Measurements from ENCODE around the gene RIPOR2.
A peak's percentile ranks its signal among the peaks of the same experiment; 100 is the strongest.

The RIPOR2 gene

GRCh38 chr6:24906314-24906713 is 29.4 kb downstream of the RIPOR2 start:
- Mint-ChIP-seq H3K27ac (peak overlapping the region; percentile 99), H3K9me3 (no peaks in the 10 kb centered on the region), H3K36me3 (peaks cover 28% of the 10 kb centered on the region), H3K4me1 (peaks cover 93% of the 10 kb centered on the region), H3K27me3 (no peaks in the 10 kb centered on the region), H3K4me3 (peak overlapping the region; percentile 56)

- peaks cover 29% of the 10 kb centered on the region for H3K36me3 Mint-ChIP-seq
- peaks cover 96% of the 10 kb centered on the region for H3K4me1 Mint-ChIP-seq
- no peaks in the 10 kb centered on the region for H3K9me3 Mint-ChIP-seq
- peak overlapping the region; percentile 99 for H3K27ac Mint-ChIP-seq
- H3K4me3 Mint-ChIP-seq = no peak overlapping the region
- H3K27me3 Mint-ChIP-seq = no peaks in the 10 kb centered on the region
These were observed 30.3 kb downstream of the RIPOR2 start for GRCh38 chr6:24905483-24905882.

GRCh38 chr6:24903681-24904080 is 32.1 kb downstream of the RIPOR2 start:
- Mint-ChIP-seq H3K27me3 (no peaks in the 10 kb centered on the region), H3K9me3 (no peaks in the 10 kb centered on the region), H3K4me3 (no peak overlapping the region), H3K27ac (peak overlapping the region; percentile 82), H3K36me3 (peaks cover 29% of the 10 kb centered on the region), H3K4me1 (peaks cover 93% of the 10 kb centered on the region)

- H3K4me3 Mint-ChIP-seq = peak overlapping the region; percentile 54
- peaks cover 93% of the 10 kb centered on the region for H3K4me1 Mint-ChIP-seq
- H3K9me3 Mint-ChIP-seq = no peaks in the 10 kb centered on the region
- H3K27ac Mint-ChIP-seq = peak overlapping the region; percentile 93
- no peaks in the 10 kb centered on the region for H3K27me3 Mint-ChIP-seq
- H3K36me3 Mint-ChIP-seq = peaks cover 29% of the 10 kb centered on the region
These were observed 33.0 kb downstream of the RIPOR2 start for GRCh38 chr6:24902782-24903181.

- Mint-ChIP-seq H3K27ac (peak overlapping the region; percentile 91), H3K27me3 (no peaks in the 10 kb centered on the region), H3K36me3 (peaks cover 25% of the 10 kb centered on the region), H3K4me1 (peaks cover 93% of the 10 kb centered on the region), H3K4me3 (peak overlapping the region; percentile 59), H3K9me3 (no peaks in the 10 kb centered on the region)
These were observed 33.9 kb downstream of the RIPOR2 start for GRCh38 chr6:24901698-24902328.

- H3K27me3 Mint-ChIP-seq = no peaks in the 10 kb centered on the region
- peak overlapping the region; percentile 59 for H3K4me3 Mint-ChIP-seq
- no peaks in the 10 kb centered on the region for H3K9me3 Mint-ChIP-seq
- peaks cover 21% of the 10 kb centered on the region for H3K36me3 Mint-ChIP-seq
- peak overlapping the region; percentile 91 for H3K27ac Mint-ChIP-seq
- H3K4me1 Mint-ChIP-seq = peaks cover 92% of the 10 kb centered on the region
These were observed 34.7 kb downstream of the RIPOR2 start for GRCh38 chr6:24900917-24901697.

GRCh38 chr6:24899997-24900325 is 35.8 kb downstream of the RIPOR2 start:
- H3K27me3 Mint-ChIP-seq = no peaks in the 10 kb centered on the region
- H3K27ac Mint-ChIP-seq = peak overlapping the region; percentile 98
- H3K36me3 Mint-ChIP-seq = peaks cover 20% of the 10 kb centered on the region
- peaks cover 89% of the 10 kb centered on the region for H3K4me1 Mint-ChIP-seq
- no peaks in the 10 kb centered on the region for H3K9me3 Mint-ChIP-seq
- peak overlapping the region; percentile 79 for H3K4me3 Mint-ChIP-seq

GRCh38 chr6:24899136-24899996 is 36.4 kb downstream of the RIPOR2 start:
- Mint-ChIP-seq H3K9me3 (no peaks in the 10 kb centered on the region), H3K27ac (peak overlapping the region; percentile 98), H3K27me3 (no peaks in the 10 kb centered on the region), H3K36me3 (peaks cover 18% of the 10 kb centered on the region), H3K4me3 (peak overlapping the region; percentile 79), H3K4me1 (peaks cover 89% of the 10 kb centered on the region)

GRCh38 chr6:24898676-24899075 is 37.1 kb downstream of the RIPOR2 start:
- Mint-ChIP-seq H3K27me3 (no peaks in the 10 kb centered on the region), H3K4me1 (peaks cover 89% of the 10 kb centered on the region), H3K9me3 (no peaks in the 10 kb centered on the region), H3K27ac (peak overlapping the region; percentile 98), H3K36me3 (peaks cover 13% of the 10 kb centered on the region), H3K4me3 (peak overlapping the region; percentile 79)

GRCh38 chr6:24897186-24897585 is 38.6 kb downstream of the RIPOR2 start:
- Mint-ChIP-seq H3K27me3 (no peaks in the 10 kb centered on the region), H3K27ac (peak overlapping the region; percentile 84), H3K4me3 (no peak overlapping the region), H3K9me3 (no peaks in the 10 kb centered on the region), H3K36me3 (peaks cover 11% of the 10 kb centered on the region), H3K4me1 (peaks cover 91% of the 10 kb centered on the region)

GRCh38 chr6:24893342-24893850 is 42.4 kb downstream of the RIPOR2 start:
- Mint-ChIP-seq H3K4me3 (peak overlapping the region; percentile 8), H3K36me3 (peaks cover 10% of the 10 kb centered on the region), H3K27ac (peak overlapping the region; percentile 97), H3K27me3 (no peaks in the 10 kb centered on the region), H3K4me1 (peaks cover 90% of the 10 kb centered on the region), H3K9me3 (no peaks in the 10 kb centered on the region)

GRCh38 chr6:24891004-24891403 is 44.8 kb downstream of the RIPOR2 start:
- Mint-ChIP-seq H3K27me3 (no peaks in the 10 kb centered on the region), H3K9me3 (no peaks in the 10 kb centered on the region), H3K27ac (peak overlapping the region; percentile 96), H3K4me3 (peak overlapping the region; percentile 73), H3K4me1 (peaks cover 92% of the 10 kb centered on the region), H3K36me3 (peaks cover 13% of the 10 kb centered on the region)

GRCh38 chr6:24890471-24890870 is 45.3 kb downstream of the RIPOR2 start:
- Mint-ChIP-seq H3K4me1 (peaks cover 92% of the 10 kb centered on the region), H3K27me3 (no peaks in the 10 kb centered on the region), H3K4me3 (peak overlapping the region; percentile 73), H3K9me3 (no peaks in the 10 kb centered on the region), H3K27ac (peak overlapping the region; percentile 96), H3K36me3 (peaks cover 14% of the 10 kb centered on the region)

- no peaks in the 10 kb centered on the region for H3K27me3 Mint-ChIP-seq
- H3K27ac Mint-ChIP-seq = peak overlapping the region; percentile 94
- H3K4me3 Mint-ChIP-seq = peak overlapping the region; percentile 3
- peaks cover 87% of the 10 kb centered on the region for H3K4me1 Mint-ChIP-seq
- H3K9me3 Mint-ChIP-seq = no peaks in the 10 kb centered on the region
- peaks cover 13% of the 10 kb centered on the region for H3K36me3 Mint-ChIP-seq
These were observed 46.9 kb downstream of the RIPOR2 start for GRCh38 chr6:24888715-24889370.

GRCh38 chr6:24887545-24888140 is 48.1 kb downstream of the RIPOR2 start:
- H3K27me3 Mint-ChIP-seq = no peaks in the 10 kb centered on the region
- peaks cover 11% of the 10 kb centered on the region for H3K36me3 Mint-ChIP-seq
- H3K4me1 Mint-ChIP-seq = peaks cover 87% of the 10 kb centered on the region
- H3K4me3 Mint-ChIP-seq = peak overlapping the region; percentile 39
- no peaks in the 10 kb centered on the region for H3K9me3 Mint-ChIP-seq
- H3K27ac Mint-ChIP-seq = peak overlapping the region; percentile 94
